H9 (cell line): ENCODE measurements around the gene CTH. TPM values are rescaled to one million over a fixed set of nuclear protein-coding genes. Genes with fewer than 3 reads are reported as not detected.

Experiments used
- DNase-seq: peaks from one replicate; pipeline ENCODE4 v3.0.0-alpha.2; 2017
- H2AFZ ChIP-seq: one replicate; pipeline ENCODE4 v1.6.1; 2013; ENCODE audit warnings: mild to moderate bottlenecking, low read length, control low read depth, moderate library complexity
- H2AK5ac ChIP-seq: 2 replicates; pipeline ENCODE4 v1.6.1; 2013; ENCODE audit warnings: low read length, control low read depth, mixed read lengths; ENCODE audit not compliant: insufficient read length
- H2BK120ac ChIP-seq: one replicate; pipeline ENCODE4 v1.6.1; 2013; ENCODE audit warnings: low read depth, mild to moderate bottlenecking, low read length, control low read depth, inconsistent platforms; ENCODE audit not compliant: poor library complexity, severe bottlenecking
- H2BK12ac ChIP-seq: 2 replicates; pipeline ENCODE4 v1.6.1; 2013; ENCODE audit warnings: low read length, control low read depth, mixed read lengths, low read depth; ENCODE audit not compliant: insufficient read length
- H2BK15ac ChIP-seq: 2 replicates; pipeline ENCODE4 v1.6.1; 2013; ENCODE audit warnings: low read depth, low read length, control low read depth
- H2BK20ac ChIP-seq: one replicate; pipeline ENCODE4 v1.6.1; 2013; ENCODE audit warnings: low read depth, mild to moderate bottlenecking, low read length, control low read depth, inconsistent platforms; ENCODE audit not compliant: poor library complexity, severe bottlenecking
- H2BK5ac ChIP-seq: 2 replicates; pipeline ENCODE4 v1.6.1; 2013; ENCODE audit warnings: low read length, control low read depth, mixed read lengths; ENCODE audit not compliant: insufficient read length
- H3K14ac ChIP-seq: 2 replicates; pipeline ENCODE4 v1.6.1; 2013; ENCODE audit warnings: low read length, control low read depth; ENCODE audit not compliant: insufficient read depth
- H3K18ac ChIP-seq: 2 replicates; pipeline ENCODE4 v1.6.1; 2013; ENCODE audit warnings: low read depth, mild to moderate bottlenecking, mixed read lengths, low read length, control low read depth; ENCODE audit not compliant: insufficient read length
- H3K23ac ChIP-seq: 2 replicates; pipeline ENCODE4 v1.6.1; 2013; ENCODE audit warnings: low read length, control low read depth, mixed read lengths, low read depth; ENCODE audit not compliant: insufficient read length
- H3K23me2 ChIP-seq: 2 replicates; pipeline ENCODE4 v1.6.1; 2013; ENCODE audit warnings: low read depth, mild to moderate bottlenecking, mixed read lengths, low read length, control low read depth; ENCODE audit not compliant: insufficient read length, poor library complexity, severe bottlenecking
- H3K27ac ChIP-seq: 2 replicates; pipeline ENCODE4 v1.5.1; 2013; ENCODE audit warnings: low read length, control low read depth, mixed read lengths, low read depth; ENCODE audit not compliant: insufficient read length
- H3K27me3 ChIP-seq: 2 replicates; pipeline ENCODE4 v1.6.1; 2013; ENCODE audit warnings: low read length, control low read depth, inconsistent platforms; ENCODE audit not compliant: insufficient read depth
- H3K4ac ChIP-seq: 2 replicates; pipeline ENCODE4 v1.6.1; 2013; ENCODE audit warnings: low read depth, mild to moderate bottlenecking, control low read depth, inconsistent platforms, low read length, moderate library complexity
- H3K4me1 ChIP-seq: 2 replicates; pipeline ENCODE4 v1.6.1; 2013; ENCODE audit warnings: low read length, control low read depth, inconsistent platforms; ENCODE audit not compliant: insufficient read depth
- H3K4me2 ChIP-seq: 2 replicates; pipeline ENCODE4 v1.6.1; 2013; ENCODE audit warnings: low read length, control low read depth, mixed read lengths; ENCODE audit not compliant: insufficient read length, insufficient read depth
- H3K56ac ChIP-seq: 2 replicates; pipeline ENCODE4 v1.6.1; 2013; ENCODE audit warnings: low read depth, mild to moderate bottlenecking, mixed read lengths, low read length, control low read depth; ENCODE audit not compliant: insufficient read length
- H3K79me1 ChIP-seq: 2 replicates; pipeline ENCODE4 v1.6.1; 2013; ENCODE audit warnings: low read depth, mild to moderate bottlenecking, moderate library complexity, low read length, control low read depth, inconsistent platforms; ENCODE audit not compliant: insufficient read depth, poor library complexity, severe bottlenecking
- H3K79me2 ChIP-seq: 2 replicates; pipeline ENCODE4 v1.6.1; 2013; ENCODE audit warnings: low read length, control low read depth, inconsistent platforms; ENCODE audit not compliant: insufficient read depth
- H3K9ac ChIP-seq: 2 replicates; pipeline ENCODE4 v1.6.1; 2013; ENCODE audit warnings: low read length, control low read depth, mixed read lengths; ENCODE audit not compliant: insufficient read length; ENCODE audit errors: extremely low read depth
- H3K9me3 ChIP-seq: one replicate; pipeline ENCODE4 v1.6.1; 2013; ENCODE audit warnings: low read depth, low read length, inconsistent platforms; ENCODE audit not compliant: control insufficient read depth
- H3T11ph ChIP-seq: one replicate; pipeline ENCODE4 v1.6.1; 2013; ENCODE audit warnings: mild to moderate bottlenecking, low read length, control low read depth, inconsistent platforms
- H4K20me1 ChIP-seq: one replicate; pipeline ENCODE4 v1.6.1; 2013; ENCODE audit not compliant: control insufficient read depth, insufficient read length, insufficient read depth
- H4K5ac ChIP-seq: 2 replicates; pipeline ENCODE4 v1.6.1; 2013; ENCODE audit warnings: low read depth, mild to moderate bottlenecking, mixed read lengths, low read length, control low read depth; ENCODE audit not compliant: insufficient read length
- H4K8ac ChIP-seq: replicated peaks from 2 replicates; pipeline ENCODE4 v1.6.1; 2013; ENCODE audit warnings: low read length, control low read depth, mixed read lengths, low read depth; ENCODE audit not compliant: insufficient read length
- H4K91ac ChIP-seq: 2 replicates; pipeline ENCODE4 v1.6.1; 2013; ENCODE audit warnings: low read depth, mild to moderate bottlenecking, moderate library complexity, mixed read lengths, low read length, control low read depth; ENCODE audit not compliant: insufficient read length
- H3K27ac Mint-ChIP-seq, 3 experiments: 2 replicates in 2 of 3; 3 replicates in 1 of 3; pipeline ENCODE4 v1.8.0; 2020 to 2021; ENCODE audit warnings: mixed read lengths in 3 of 3, mild to moderate bottlenecking in 1 of 3, moderate library complexity in 1 of 3
- H3K27me3 Mint-ChIP-seq: 2 replicates; pipeline ENCODE4 v1.8.0; 2021; ENCODE audit warnings: low read depth, mild to moderate bottlenecking, moderate library complexity, mixed read lengths
- H3K36me3 Mint-ChIP-seq, 3 experiments: 2 replicates in 2 of 3; 3 replicates in 1 of 3; pipeline ENCODE4 v1.8.0; 2020 to 2021; ENCODE audit warnings: low read depth in 3 of 3, mixed read lengths in 3 of 3; ENCODE audit not compliant: insufficient read depth in 1 of 3
- H3K4me1 Mint-ChIP-seq, 2 experiments: 2 replicates each; pipeline ENCODE4 v1.8.0; 2020; ENCODE audit warnings: mixed read lengths in 2 of 2
- H3K4me3 Mint-ChIP-seq, 2 experiments: 2 replicates in 1 of 2; 3 replicates in 1 of 2; pipeline ENCODE4 v1.8.0; 2020 to 2021; ENCODE audit warnings: mild to moderate bottlenecking in 2 of 2, mixed read lengths in 2 of 2, moderate library complexity in 1 of 2
- H3K9me3 Mint-ChIP-seq, 2 experiments: 2 replicates in 1 of 2; 3 replicates in 1 of 2; pipeline ENCODE4 v1.8.0; 2020; ENCODE audit warnings: mild to moderate bottlenecking in 2 of 2, mixed read lengths in 2 of 2, moderate library complexity in 1 of 2
- CTCF ChIP-seq: fragments of 200-600 bp; sonication (generic); conservative IDR thresholded peaks from 3 replicates; pipeline ENCODE4 v1.8.0; 2021; ENCODE audit warnings: antibody characterized with exemption, mild to moderate bottlenecking
- WGBS: extraction: QIAGEN DNeasy Blood & Tissue Kit; methylation state at CpG from one replicate; pipeline ENCODE4 v1.1.7; 2013; ENCODE audit warnings: missing lambda C conversion rate, low lambda C conversion rate, mixed read lengths; ENCODE audit not compliant: insufficient read length; ENCODE audit errors: extremely low coverage; 5-methylcytosine and 5-hydroxymethylcytosine counted together
- total RNA-seq: library from RNA; stranded (reverse); gene quantifications from 2 replicates; pipeline ENCODE4 v1.2.1, GENCODE V29; 2021

CTH gene
- total RNA-seq, 1 experiment from 2014 or later = 15.5 TPM

- Histone ChIP-seq H2BK12ac (no peak overlapping the region), H3K23ac (no peak overlapping the region), H3K4me2 (no peak overlapping the region), H4K20me1 (no peaks in the 10 kb centered on the region), H3K79me2 (no peaks in the 10 kb centered on the region), H3T11ph (no peak overlapping the region), H3K4ac (no peak overlapping the region), H4K5ac (no peak overlapping the region), H2AK5ac (no peak overlapping the region), H3K9ac (no peak overlapping the region), H2BK15ac (no peak overlapping the region), H3K4me1 (no peaks in the 10 kb centered on the region), H2BK20ac (no peak overlapping the region), H3K79me1 (no peaks in the 10 kb centered on the region), H4K8ac (no peak overlapping the region), H2AFZ (no peak overlapping the region), H3K23me2 (no peaks in the 10 kb centered on the region), H3K18ac (no peak overlapping the region), H2BK120ac (no peak overlapping the region), H2BK5ac (no peak overlapping the region), H3K27me3 (no peaks in the 10 kb centered on the region), H3K9me3 (no peaks in the 10 kb centered on the region), H4K91ac (no peak overlapping the region), H3K27ac (no peak overlapping the region), H3K56ac (no peak overlapping the region), H3K14ac (no peak overlapping the region)
- Mint-ChIP-seq H3K36me3 (no peaks in the 10 kb centered on the region), H3K27ac (no peak overlapping the region), H3K4me1 (no peaks in the 10 kb centered on the region), H3K27me3 (no peaks in the 10 kb centered on the region), H3K4me3 (no peak overlapping the region), H3K9me3 (no peaks in the 10 kb centered on the region)
- DNase-seq = no peak
- WGBS = no CpG with 5 or more reads among the region's 2 CpGs
- TF ChIP-seq CTCF = no peak
These were observed 24.9 kb upstream of the CTH start for GRCh38 chr1:70386121-70386520.
